RWPE2 (cell line): Measurements from ENCODE around the gene ADAMTS5.

Experiments used
- ATAC-seq: fragments of 200-7000 bp; cut with Tn5 transposase; 3 replicates; pipeline ENCODE4 v1.9.1; 2021; ENCODE audit warnings: low read depth
- DNase-seq: peaks from one replicate; pipeline ENCODE4 v3.0.0-alpha.2; 2020; ENCODE audit warnings: low spot score
- H3K27ac ChIP-seq: fragments of 450-650 bp; 2 replicates; pipeline ENCODE4 v1.5.1; 2017; ENCODE audit warnings: mild to moderate bottlenecking; ENCODE audit not compliant: poor library complexity, severe bottlenecking
- H3K27me3 ChIP-seq: fragments of 250-450 bp; sonication (Bioruptor Pico); 2 replicates; pipeline ENCODE4 v1.5.1; 2021; ENCODE audit warnings: mild to moderate bottlenecking, moderate library complexity; ENCODE audit not compliant: insufficient read depth, poor library complexity, severe bottlenecking
- H3K36me3 ChIP-seq: fragments of 250-450 bp; sonication (Bioruptor Pico); 2 replicates; pipeline ENCODE4 v1.5.1; 2020; ENCODE audit warnings: low read depth, mild to moderate bottlenecking, moderate library complexity
- H3K4me1 ChIP-seq: fragments of 250-450 bp; sonication (Bioruptor Pico); 2 replicates; pipeline ENCODE4 v1.5.1; 2021; ENCODE audit warnings: mild to moderate bottlenecking, moderate library complexity; ENCODE audit not compliant: insufficient read depth, poor library complexity, severe bottlenecking
- H3K4me3 ChIP-seq: fragments of 250-450 bp; sonication (Bioruptor Pico); 2 replicates; pipeline ENCODE4 v1.5.1; 2021; ENCODE audit warnings: mild to moderate bottlenecking, moderate library complexity; ENCODE audit not compliant: severe bottlenecking
- H3K9me3 ChIP-seq: fragments of 250-450 bp; sonication (Bioruptor Pico); 2 replicates; pipeline ENCODE4 v1.5.1; 2021; ENCODE audit warnings: mild to moderate bottlenecking, moderate library complexity; ENCODE audit not compliant: severe bottlenecking
- CTCF ChIP-seq: fragments of 450-650 bp; IDR thresholded peaks from one replicate; pipeline ENCODE4 v1.5.1; 2017; ENCODE audit warnings: mild to moderate bottlenecking, moderate library complexity; ENCODE audit not compliant: poor library complexity, severe bottlenecking

The ADAMTS5 gene

DNA sequence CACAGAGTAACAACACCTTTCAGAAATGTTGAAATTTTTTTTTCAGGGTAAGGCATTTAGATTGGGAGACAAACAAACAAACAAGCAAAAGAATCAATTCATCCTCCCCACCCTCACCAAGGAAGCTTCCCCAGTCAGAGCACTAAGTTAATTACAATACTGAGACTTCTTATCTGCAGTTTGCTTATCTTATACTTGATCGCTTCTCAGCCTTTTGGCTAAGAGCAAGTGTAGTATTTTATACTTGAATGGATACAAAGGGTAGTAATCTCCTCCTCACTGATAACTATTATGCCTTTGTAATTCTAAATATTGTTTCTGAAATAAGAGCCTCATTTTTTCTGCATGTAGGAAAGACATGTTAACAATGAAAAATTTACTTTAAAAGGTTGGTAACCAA lies 54.4 kb downstream of the ADAMTS5 start:
- Histone ChIP-seq H3K27ac (no peak overlapping the region), H3K9me3 (no peaks in the 10 kb centered on the region), H3K27me3 (no peaks in the 10 kb centered on the region), H3K36me3 (no peaks in the 10 kb centered on the region), H3K4me1 (no peaks in the 10 kb centered on the region), H3K4me3 (no peak overlapping the region)
- DNase-seq, result no peak
- no peak for TF ChIP-seq CTCF
- no peak for ATAC-seq

- H3K27ac ChIP-seq, result no peak overlapping the region
- H3K9me3 ChIP-seq, result no peaks in the 10 kb centered on the region
- TF ChIP-seq CTCF, result peak; percentile 24
- no peaks in the 10 kb centered on the region for H3K36me3 ChIP-seq
- DNase-seq, result no peak
- ATAC-seq, result no peak
- H3K27me3 ChIP-seq, result no peaks in the 10 kb centered on the region
- no peaks in the 10 kb centered on the region for H3K4me1 ChIP-seq
- H3K4me3 ChIP-seq, result no peak overlapping the region
Observed at GRCh38 chr21:26909972-26910371, 56.9 kb downstream of the ADAMTS5 start.

- H3K9me3 ChIP-seq, result no peaks in the 10 kb centered on the region
- no peaks in the 10 kb centered on the region for H3K36me3 ChIP-seq
- H3K4me1 ChIP-seq, result no peaks in the 10 kb centered on the region
- no peak for ATAC-seq
- TF ChIP-seq CTCF, result no peak
- H3K4me3 ChIP-seq, result no peak overlapping the region
- H3K27me3 ChIP-seq, result no peaks in the 10 kb centered on the region
- no peak overlapping the region for H3K27ac ChIP-seq
- DNase-seq, result no peak
Observed at GRCh38 chr21:26900980-26901379, 65.9 kb downstream of the ADAMTS5 start.

GRCh38 chr21:26892151-26892550 lies 74.7 kb downstream of the ADAMTS5 start:
- no peak for ATAC-seq
- no peak for TF ChIP-seq CTCF
- DNase-seq, result no peak
- no peaks in the 10 kb centered on the region for H3K27me3 ChIP-seq
- no peak overlapping the region for H3K27ac ChIP-seq
- no peaks in the 10 kb centered on the region for H3K36me3 ChIP-seq
- no peaks in the 10 kb centered on the region for H3K9me3 ChIP-seq
- no peak overlapping the region for H3K4me3 ChIP-seq
- H3K4me1 ChIP-seq, result no peaks in the 10 kb centered on the region

GRCh38 chr21:26888931-26889330 lies 78.0 kb downstream of the ADAMTS5 start:
- TF ChIP-seq CTCF, result no peak
- Histone ChIP-seq H3K4me1 (no peaks in the 10 kb centered on the region), H3K4me3 (no peak overlapping the region), H3K36me3 (no peaks in the 10 kb centered on the region), H3K27me3 (no peaks in the 10 kb centered on the region), H3K27ac (no peak overlapping the region), H3K9me3 (no peaks in the 10 kb centered on the region)
- DNase-seq (no peak), ATAC-seq (no peak)
